Mucosa of stomach (tissue), 1 donor: ENCODE data around the gene RYR2.
"Not testable (repeated sequence)": the region's sequence is repeated elsewhere in the genome, so short reads cannot be mapped to it uniquely, and the experiment has no call there.

Experiments used
- H3K27me3 ChIP-seq: one replicate; pipeline ENCODE4 v1.7.0; 2013; ENCODE audit warnings: mild to moderate bottlenecking, low read length; ENCODE audit not compliant: control insufficient read depth, insufficient read depth
- H3K36me3 ChIP-seq: one replicate; pipeline ENCODE4 v1.7.0; 2013; ENCODE audit warnings: low read length; ENCODE audit not compliant: control insufficient read depth, insufficient read depth
- H3K4me1 ChIP-seq: one replicate; pipeline ENCODE4 v1.7.0; 2013; ENCODE audit warnings: mild to moderate bottlenecking, low read length; ENCODE audit not compliant: control insufficient read depth, insufficient read depth
- H3K4me3 ChIP-seq: one replicate; pipeline ENCODE4 v1.7.0; 2013; ENCODE audit warnings: low read length
- H3K9ac ChIP-seq: one replicate; pipeline ENCODE4 v1.7.0; 2013; ENCODE audit warnings: mild to moderate bottlenecking, low read length, moderate library complexity
- H3K9me3 ChIP-seq: one replicate; pipeline ENCODE4 v1.7.0; 2013; ENCODE audit warnings: mild to moderate bottlenecking, low read length, moderate library complexity; ENCODE audit not compliant: control insufficient read depth
- donor health status: Pancreatic carcinoma.

RYR2 gene

DNA sequence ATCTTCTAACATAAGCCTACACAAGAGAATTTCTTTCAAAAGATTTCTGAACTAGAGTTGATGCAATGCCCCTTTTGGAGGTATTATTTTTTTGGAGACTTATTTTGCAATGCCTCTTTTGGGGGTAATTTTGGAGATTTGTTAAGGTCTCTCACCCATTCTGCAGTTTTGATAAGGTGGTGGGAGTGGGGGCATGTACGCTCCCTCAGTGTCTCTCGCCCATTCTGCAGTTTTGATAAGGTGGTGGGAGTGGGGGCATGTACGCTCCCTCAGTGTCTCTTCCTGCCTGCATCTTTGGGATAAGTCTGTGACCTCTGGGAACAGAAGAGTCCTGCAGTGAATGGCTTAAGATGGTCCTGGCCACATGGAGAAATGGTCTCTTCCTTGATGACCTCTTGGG is 536.6 kb downstream of the RYR2 start:
- Histone ChIP-seq H3K4me1 (no peaks in the 10 kb centered on the region), H3K9ac (no peak overlapping the region), H3K9me3 (no peaks in the 10 kb centered on the region), H3K27me3 (no peaks in the 10 kb centered on the region), H3K36me3 (no peaks in the 10 kb centered on the region), H3K4me3 (no peak overlapping the region)

DNA sequence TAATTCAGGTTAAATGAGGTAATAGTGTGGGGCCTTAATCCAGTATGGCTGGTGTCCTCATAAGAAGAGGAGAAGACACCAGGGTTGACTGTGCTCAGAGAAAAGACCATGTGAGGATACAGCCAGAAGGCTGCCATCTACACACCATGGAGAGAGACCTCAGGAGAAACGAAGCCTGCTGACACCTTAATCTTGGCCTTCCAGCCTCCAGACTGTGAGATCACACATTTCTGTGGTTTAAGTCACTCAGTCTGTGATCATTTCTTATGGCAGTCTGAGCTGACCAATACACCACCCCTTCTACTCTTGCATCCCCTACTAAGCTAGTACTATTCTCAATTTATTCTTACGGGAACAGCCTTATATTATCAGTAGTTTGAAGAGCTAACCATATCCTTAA is 538.7 kb downstream of the RYR2 start:
- Histone ChIP-seq H3K9ac (no peak overlapping the region), H3K27me3 (no peaks in the 10 kb centered on the region), H3K4me1 (no peaks in the 10 kb centered on the region), H3K4me3 (no peak overlapping the region), H3K9me3 (no peaks in the 10 kb centered on the region), H3K36me3 (no peaks in the 10 kb centered on the region)

DNA sequence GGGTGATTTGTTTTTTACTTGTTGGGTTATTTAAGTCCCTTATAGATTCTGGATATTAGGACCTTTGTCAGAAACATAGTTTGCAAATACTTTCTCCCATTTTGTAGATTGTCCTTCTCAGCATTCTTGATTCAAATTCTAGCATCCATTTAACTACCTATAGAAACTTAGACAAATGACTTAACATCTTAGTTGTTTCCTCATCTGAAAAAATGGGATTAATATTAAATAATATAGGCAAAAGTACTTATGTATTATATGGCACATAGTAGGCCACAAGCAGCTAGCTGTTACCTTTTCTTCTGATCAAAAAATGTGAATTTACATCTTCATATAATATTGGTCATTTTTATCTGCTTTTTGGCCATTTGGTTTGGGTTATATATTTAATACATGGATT is 541.3 kb downstream of the RYR2 start:
- no peaks in the 10 kb centered on the region for H3K36me3 ChIP-seq

DNA sequence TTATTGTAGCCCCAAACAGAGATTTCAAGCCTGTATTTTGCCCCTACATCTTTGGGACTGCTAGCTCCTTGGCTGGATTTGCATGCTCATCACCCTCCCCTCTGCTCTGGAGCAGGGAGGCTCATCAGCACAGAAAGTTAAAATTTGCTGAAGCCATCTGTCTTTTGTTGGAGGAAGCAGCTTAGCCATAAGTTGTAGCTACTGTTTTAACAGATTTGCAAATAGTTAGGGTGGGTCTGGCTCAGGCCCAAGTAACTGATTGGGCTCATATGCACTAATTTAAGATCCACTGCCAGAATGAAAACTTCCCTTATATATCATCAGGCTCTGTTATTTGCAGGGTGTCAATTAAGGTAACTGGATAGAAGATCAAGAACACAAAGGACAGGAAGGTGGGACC is 541.8 kb downstream of the RYR2 start:
- Histone ChIP-seq H3K4me3 (no peak overlapping the region), H3K9me3 (no peaks in the 10 kb centered on the region), H3K36me3 (no peaks in the 10 kb centered on the region), H3K27me3 (no peaks in the 10 kb centered on the region), H3K4me1 (no peaks in the 10 kb centered on the region), H3K9ac (no peak overlapping the region)

More for the DNA sequence above, 541.3 kb downstream of the RYR2 start:
- Histone ChIP-seq H3K4me3 (no peak overlapping the region), H3K9me3 (no peaks in the 10 kb centered on the region), H3K9ac (no peak overlapping the region), H3K27me3 (no peaks in the 10 kb centered on the region), H3K4me1 (no peaks in the 10 kb centered on the region)

DNA sequence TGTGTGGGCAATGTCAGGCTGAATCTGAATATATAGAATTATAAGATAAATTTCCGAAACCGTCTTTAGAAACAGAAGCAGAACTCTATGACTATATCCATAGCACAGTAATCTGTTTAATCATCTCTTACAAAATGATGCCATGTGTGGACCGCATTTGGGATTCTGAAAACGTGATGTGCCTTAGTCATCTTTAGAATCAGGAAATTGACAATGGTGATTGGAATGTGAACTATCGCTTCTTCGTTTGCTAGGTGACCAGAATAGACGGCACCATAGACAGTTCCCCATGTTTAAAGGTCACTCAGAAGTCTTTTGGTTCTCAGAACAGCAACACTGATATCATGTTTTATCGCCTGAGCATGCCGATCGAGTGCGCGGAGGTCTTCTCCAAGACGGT is 548.4 kb downstream of the RYR2 start:
- no peak overlapping the region for H3K4me3 ChIP-seq
- H3K9me3 ChIP-seq, result no peaks in the 10 kb centered on the region
- no peaks in the 10 kb centered on the region for H3K4me1 ChIP-seq
- no peaks in the 10 kb centered on the region for H3K27me3 ChIP-seq
- no peak overlapping the region for H3K9ac ChIP-seq
- no peaks in the 10 kb centered on the region for H3K36me3 ChIP-seq

DNA sequence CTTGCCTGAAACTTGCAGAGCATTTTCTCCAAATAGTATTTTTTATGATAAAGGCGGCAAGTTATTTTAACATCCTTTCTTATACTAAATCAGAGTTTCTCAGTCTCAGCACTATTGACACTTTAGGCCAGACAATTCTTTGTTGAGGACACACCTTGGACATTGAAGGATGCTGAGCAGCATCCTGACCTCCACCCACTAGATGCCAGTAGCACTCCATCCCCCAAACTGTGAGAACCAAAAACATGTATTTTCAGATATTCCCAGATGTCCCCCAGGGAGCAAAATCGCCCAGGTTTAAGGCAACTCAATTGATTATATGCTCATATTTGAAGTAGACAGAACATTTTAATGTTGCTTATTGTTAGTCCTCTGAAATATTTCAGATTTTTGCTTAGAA is 549.4 kb downstream of the RYR2 start:
- Histone ChIP-seq H3K9me3 (no peaks in the 10 kb centered on the region), H3K4me3 (no peak overlapping the region), H3K9ac (no peak overlapping the region), H3K36me3 (no peaks in the 10 kb centered on the region), H3K27me3 (no peaks in the 10 kb centered on the region), H3K4me1 (no peaks in the 10 kb centered on the region)

DNA sequence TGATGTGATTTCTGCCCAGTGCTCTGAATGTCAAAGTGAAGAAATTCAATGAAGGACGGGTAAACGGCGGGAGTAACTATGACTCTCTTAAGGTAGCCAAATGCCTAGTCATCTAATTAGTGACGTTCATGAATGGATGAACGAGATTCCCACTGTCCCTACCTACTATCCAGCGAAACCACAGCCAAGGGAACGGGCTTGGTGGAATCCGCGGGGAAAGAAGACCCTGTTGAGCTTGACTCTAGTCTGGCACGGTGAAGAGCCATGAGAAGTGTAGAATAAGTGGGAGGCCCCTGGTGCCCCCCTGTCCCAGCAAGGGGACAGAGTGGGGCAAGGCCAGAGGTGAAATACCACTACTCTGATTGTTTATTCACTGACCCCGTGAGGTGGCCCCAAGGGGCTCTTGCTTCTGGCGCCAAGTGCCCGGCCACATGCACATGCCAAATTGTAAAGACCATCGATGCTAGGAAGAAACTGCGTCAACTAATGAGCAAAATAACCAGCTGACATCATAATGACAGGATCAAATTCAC is 561.1 kb downstream of the RYR2 start:
- not testable (repeated sequence) for H3K4me3 ChIP-seq, H3K36me3 ChIP-seq, H3K4me1 ChIP-seq, H3K9ac ChIP-seq, H3K9me3 ChIP-seq, H3K27me3 ChIP-seq

DNA sequence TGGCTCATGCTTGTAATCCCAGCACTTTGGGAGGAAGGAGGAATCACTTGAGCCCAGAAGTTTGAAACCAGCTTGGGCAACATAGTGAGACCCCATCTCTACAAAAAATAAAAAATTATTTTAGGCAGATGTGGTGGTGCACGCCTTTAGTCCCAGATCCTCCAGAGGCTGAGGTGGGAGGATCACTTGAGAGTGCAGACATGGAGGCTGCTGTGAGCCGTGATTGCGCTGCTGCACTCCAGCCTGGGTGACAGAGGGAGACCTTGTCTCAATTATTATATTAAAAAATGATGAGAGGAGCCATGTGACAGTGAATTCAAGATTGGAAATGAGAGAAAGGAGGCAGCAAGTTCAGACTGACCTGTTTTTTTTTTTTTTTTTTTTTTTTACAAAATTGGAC is 566.4 kb downstream of the RYR2 start:
- Histone ChIP-seq H3K36me3 (no peaks in the 10 kb centered on the region), H3K4me1 (no peaks in the 10 kb centered on the region), H3K4me3 (no peak overlapping the region), H3K9ac (no peak overlapping the region), H3K9me3 (no peaks in the 10 kb centered on the region), H3K27me3 (no peaks in the 10 kb centered on the region)

DNA sequence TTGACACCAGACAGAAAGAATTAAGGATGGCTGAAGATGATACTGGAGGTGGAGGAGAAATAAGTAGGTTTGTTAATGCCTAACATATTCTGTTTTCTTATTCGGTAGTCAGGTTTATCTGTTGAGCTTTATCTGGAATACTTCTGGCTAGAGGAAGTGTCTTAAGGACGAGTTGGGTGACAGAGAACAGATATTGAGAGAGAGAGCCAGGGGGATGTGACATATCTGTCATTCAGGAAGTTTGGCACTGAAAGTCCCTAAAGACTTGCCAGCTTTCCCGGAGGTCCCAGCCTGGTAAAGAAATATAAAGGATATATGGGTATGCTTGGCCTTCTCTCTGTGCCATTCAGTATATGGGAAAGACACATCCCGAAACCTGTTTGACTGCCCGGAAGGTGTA is 568.2 kb downstream of the RYR2 start:
- Histone ChIP-seq H3K9ac (no peak overlapping the region), H3K9me3 (no peaks in the 10 kb centered on the region), H3K4me1 (no peaks in the 10 kb centered on the region), H3K4me3 (no peak overlapping the region), H3K27me3 (no peaks in the 10 kb centered on the region), H3K36me3 (no peaks in the 10 kb centered on the region)

DNA sequence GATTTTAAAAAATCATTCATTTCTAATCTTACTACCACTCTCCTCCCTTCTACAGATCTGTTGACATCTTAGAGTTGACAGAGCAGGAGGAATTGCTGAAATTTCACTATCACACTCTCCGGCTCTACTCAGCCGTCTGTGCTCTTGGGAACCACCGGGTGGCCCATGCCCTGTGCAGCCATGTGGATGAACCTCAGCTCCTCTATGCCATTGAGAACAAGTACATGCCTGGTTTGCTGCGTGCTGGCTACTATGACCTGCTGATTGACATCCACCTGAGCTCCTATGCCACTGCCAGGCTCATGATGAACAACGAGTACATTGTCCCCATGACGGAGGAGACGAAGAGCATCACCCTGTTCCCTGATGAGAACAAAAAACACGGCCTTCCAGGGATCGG is 572.0 kb downstream of the RYR2 start:
- Histone ChIP-seq H3K9me3 (no peaks in the 10 kb centered on the region), H3K9ac (no peak overlapping the region), H3K27me3 (no peaks in the 10 kb centered on the region), H3K36me3 (no peaks in the 10 kb centered on the region), H3K4me3 (no peak overlapping the region), H3K4me1 (no peaks in the 10 kb centered on the region)

DNA sequence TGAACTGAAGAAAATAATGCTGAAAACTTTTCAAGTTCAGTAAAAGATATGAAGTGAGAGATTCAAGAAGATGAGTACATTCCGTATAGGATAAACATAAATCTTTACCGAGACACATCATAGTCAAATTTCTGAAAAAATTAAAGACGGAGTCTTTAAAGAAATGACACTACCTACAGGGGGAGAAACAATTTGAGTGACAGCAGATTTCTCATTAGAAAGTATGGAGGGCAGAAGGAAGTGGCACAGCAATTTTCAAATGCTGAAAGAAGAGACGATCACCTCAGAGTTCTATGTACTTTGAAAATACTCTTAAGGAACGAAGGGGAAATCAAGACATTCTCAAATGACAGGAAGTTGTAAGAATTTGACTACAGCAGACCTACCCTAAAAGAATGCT is 577.6 kb downstream of the RYR2 start:
- Histone ChIP-seq H3K9me3 (no peaks in the 10 kb centered on the region), H3K4me1 (no peaks in the 10 kb centered on the region), H3K27me3 (no peaks in the 10 kb centered on the region), H3K9ac (no peak overlapping the region), H3K36me3 (no peaks in the 10 kb centered on the region), H3K4me3 (no peak overlapping the region)

DNA sequence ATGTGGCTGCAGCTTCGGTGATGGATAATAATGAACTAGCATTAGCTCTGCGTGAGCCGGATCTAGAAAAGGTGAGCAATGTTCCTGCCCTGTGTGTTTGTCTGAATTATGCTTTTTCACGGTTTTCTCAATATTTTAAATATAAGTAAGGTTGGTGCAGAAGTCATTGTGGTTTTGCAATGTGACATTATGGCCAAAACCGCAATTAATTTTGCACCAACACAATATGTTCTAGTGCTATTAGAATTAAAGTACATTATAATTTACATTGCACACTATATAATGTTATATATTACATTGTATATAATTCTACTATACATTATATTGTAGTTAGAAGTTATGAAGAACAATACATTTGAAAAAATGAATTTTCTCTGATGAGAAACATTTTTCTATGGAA is 592.9 kb downstream of the RYR2 start:
- Histone ChIP-seq H3K9ac (no peak overlapping the region), H3K4me3 (no peak overlapping the region), H3K9me3 (no peaks in the 10 kb centered on the region), H3K27me3 (no peaks in the 10 kb centered on the region), H3K4me1 (no peaks in the 10 kb centered on the region), H3K36me3 (no peaks in the 10 kb centered on the region)

DNA sequence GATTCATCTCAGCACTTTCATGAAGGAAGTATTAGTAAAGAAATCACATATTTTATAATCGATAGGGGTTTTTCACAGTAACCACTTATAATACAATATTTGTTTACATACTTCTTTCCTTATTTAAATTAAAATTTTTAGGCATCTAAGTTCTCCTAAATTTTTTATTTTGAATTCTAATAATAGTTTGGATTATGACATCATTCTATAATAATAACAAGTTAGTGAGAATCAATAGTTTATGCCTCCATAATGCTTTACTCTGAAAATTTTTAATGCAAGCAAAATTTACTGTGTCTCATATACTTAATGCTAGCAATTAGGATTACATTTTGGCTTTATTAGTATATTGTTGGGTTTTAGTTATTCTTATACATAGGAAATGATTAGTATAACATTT is 596.6 kb downstream of the RYR2 start:
- H3K36me3 ChIP-seq, result no peaks in the 10 kb centered on the region
- H3K4me3 ChIP-seq, result no peak overlapping the region
- no peaks in the 10 kb centered on the region for H3K27me3 ChIP-seq
- no peak overlapping the region for H3K9ac ChIP-seq
- no peaks in the 10 kb centered on the region for H3K9me3 ChIP-seq
- H3K4me1 ChIP-seq, result no peaks in the 10 kb centered on the region
